ENCODE results near the gene MBLAC1. TPM values are rescaled to one million over a fixed set of nuclear protein-coding genes. Genes with fewer than 3 reads are reported as not detected.

Gene MBLAC1
- total RNA-seq, 1 experiment from 2014 or later = 1.2 TPM

DNA sequence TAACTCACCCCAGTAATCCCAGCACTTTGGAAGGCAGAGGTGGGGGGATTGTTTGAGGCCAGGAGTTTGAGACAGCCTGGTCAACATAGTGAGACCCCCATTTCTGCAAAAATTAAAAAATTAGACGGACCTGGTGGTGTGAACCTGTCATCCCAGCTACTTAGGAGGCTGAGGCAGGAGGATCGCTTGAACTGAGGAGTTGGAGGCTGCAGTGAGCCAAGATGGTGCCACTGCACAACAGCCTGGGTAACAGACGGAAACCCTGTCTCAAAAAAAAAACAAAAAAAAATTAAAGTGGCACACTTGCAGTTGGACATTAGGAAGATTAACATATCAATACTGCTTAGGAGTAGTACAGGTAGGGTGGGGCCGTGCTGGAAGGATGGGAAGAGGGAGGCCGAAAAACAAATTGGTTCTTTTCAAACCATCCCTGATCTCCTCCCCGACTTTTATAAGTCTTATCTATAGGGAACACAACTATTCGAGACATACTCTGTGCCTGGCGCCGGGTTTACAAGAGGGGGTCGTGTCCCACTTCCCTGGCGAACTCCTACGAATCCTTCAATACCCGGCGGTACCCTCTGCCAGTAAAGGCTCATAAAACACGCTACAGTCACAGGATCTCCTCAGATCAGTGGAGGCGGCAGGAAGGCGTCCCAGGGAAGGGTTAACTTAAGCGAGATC lies 8.2 kb upstream of the MBLAC1 start:
- peaks cover 20% of the 10 kb centered on the region for H3K36me3 Mint-ChIP-seq (ENCODE audit: insufficient read depth, unreplicated experiment)
- CTCF ChIA-PET = interaction anchor here (0.7 kb wide), 1 partner anchor 256 kb away, joined by 3 read pairs; no protein-coding TSS in a partner anchor
- TF ChIP-seq CTCF (IDR thresholded peaks at IDR 0.05; ENCODE audit: unreplicated experiment) = no peak
- BruUV-seq (replicated peaks) = TSS peak; percentile 57
- no peaks in the 10 kb centered on the region for H3K27me3 Mint-ChIP-seq (ENCODE audit: unreplicated experiment)
- H3K4me1 Mint-ChIP-seq (ENCODE audit: low read depth, unreplicated experiment) = peaks cover 8% of the 10 kb centered on the region
- H3K27ac Mint-ChIP-seq (ENCODE audit: unreplicated experiment) = peak overlapping the region; percentile 90
- no peaks in the 10 kb centered on the region for H3K9me3 Mint-ChIP-seq (ENCODE audit: low read depth, unreplicated experiment)
- DNase-seq = no peak
- H3K4me3 Mint-ChIP-seq (ENCODE audit: low read depth, unreplicated experiment) = peak overlapping the region; percentile 96
- intact Hi-C loops (cut with micrococcal nuclease; ENCODE audit: unreplicated experiment) = no loop called here

DNA sequence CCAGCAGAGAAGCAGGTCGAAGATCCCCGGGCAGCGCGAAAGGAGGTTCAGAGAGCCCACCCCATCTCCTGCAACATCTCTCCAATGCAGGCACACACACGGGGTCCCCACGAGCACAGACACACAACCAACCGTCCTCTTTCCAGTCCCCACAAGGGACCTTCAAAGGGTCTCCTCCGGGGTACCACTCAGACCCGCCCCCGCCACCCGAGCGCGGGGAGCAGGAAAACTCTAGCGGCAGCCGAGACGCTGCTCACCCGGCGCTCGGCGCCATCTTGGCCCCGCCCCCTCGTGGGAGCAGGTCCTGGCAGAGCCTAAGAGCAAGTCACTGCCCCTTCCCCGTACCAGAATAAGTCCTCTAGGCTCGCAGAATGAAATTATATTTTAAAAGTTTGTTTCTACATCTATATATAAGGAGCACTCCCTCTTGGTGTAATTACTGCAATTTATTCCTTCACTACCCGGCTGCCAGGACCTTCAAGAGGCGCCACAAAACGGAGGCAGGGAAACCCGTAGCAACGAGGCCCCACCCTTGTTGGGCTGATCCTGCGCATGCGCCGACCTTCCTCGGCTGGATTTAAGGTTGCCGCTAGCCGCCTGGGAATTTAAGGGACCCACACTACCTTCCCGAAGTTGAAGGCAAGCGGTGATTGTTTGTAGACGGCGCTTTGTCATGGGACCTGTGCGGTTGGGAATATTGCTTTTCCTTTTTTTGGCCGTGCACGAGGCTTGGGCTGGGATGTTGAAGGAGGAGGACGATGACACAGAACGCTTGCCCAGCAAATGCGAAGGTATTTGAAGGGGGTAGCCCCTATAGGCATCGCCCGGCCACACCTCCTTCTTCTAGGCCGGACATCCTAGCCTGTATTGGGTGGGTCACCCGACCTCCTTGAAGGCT lies 7.4 kb upstream of the MBLAC1 start, which contains the start of the genes CNPY4 and TAF6:
TSS of gene CNPY4 (plus strand) at position 563 of the 898 bp plus-strand sequence. CDS start at position 674, 111 bp downstream.
TSS of gene TAF6 (minus strand) at position 287 of the 898 bp plus-strand sequence. CDS start 5,149 bp downstream, outside the sequence.
- H3K4me1 Mint-ChIP-seq (ENCODE audit: low read depth, unreplicated experiment) = peaks cover 8% of the 10 kb centered on the region
- intact Hi-C loops (cut with micrococcal nuclease; ENCODE audit: unreplicated experiment) = no loop called here

DNA sequence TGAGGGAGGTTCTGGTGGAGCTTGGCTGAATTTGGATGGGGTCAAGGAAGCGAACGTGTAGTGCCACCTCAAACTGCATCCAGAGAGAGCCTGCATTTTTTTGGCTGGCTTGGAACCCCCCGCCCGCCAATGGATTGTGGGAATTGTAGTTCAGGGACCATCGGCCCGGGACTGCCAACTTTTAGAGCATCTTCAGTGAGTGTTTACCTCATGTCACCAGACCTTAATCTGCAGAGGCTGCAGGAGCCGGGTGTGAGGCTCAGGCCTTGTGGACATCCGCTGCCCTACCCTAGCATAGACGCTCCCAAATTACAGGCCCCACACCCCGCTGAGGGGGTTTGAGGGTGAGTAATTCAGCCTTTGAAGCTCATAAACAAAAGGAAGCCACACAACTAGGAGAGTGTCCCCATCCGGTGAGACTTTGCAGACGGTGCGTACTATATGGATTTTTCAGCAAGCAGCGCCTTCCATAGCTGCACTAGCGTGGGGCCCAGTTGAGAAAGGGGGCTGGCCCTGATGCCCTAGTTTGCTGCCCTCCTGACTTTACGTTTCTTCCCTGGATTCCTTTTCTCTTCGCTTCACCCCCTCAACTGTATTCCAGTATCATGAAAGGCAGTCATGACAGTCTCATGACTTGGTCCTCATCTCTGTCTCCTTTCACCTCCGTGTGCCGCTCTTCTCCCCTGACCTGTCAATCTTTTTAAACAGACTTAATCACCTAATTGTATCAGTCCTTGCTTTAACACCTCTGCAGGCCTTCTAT lies 6.6 kb upstream of the MBLAC1 start:
- Mint-ChIP-seq H3K4me3 (ENCODE audit: low read depth, unreplicated experiment) (peak overlapping the region; percentile 96), H3K9me3 (ENCODE audit: low read depth, unreplicated experiment) (no peaks in the 10 kb centered on the region), H3K27me3 (ENCODE audit: unreplicated experiment) (no peaks in the 10 kb centered on the region), H3K4me1 (ENCODE audit: low read depth, unreplicated experiment) (peaks cover 8% of the 10 kb centered on the region), H3K36me3 (ENCODE audit: insufficient read depth, unreplicated experiment) (peaks cover 20% of the 10 kb centered on the region), H3K27ac (ENCODE audit: unreplicated experiment) (no peak overlapping the region)
- no TSS peak for BruUV-seq (replicated peaks)
- TF ChIP-seq CTCF (IDR thresholded peaks at IDR 0.05; ENCODE audit: unreplicated experiment) = no peak
- CTCF ChIA-PET = interaction anchor here (0.6 kb wide), 1 partner anchor 38 kb away, joined by 3 read pairs; no protein-coding TSS in a partner anchor
- peak; percentile 37 for DNase-seq
- intact Hi-C loops (cut with micrococcal nuclease; ENCODE audit: unreplicated experiment) = no loop called here

More for the DNA sequence above, 7.4 kb upstream of the MBLAC1 start, which contains the start of the genes CNPY4 and TAF6:
- DNase-seq = peak; percentile 88
- no TSS peak for BruUV-seq (replicated peaks)
- Mint-ChIP-seq H3K36me3 (ENCODE audit: insufficient read depth, unreplicated experiment) (peaks cover 20% of the 10 kb centered on the region), H3K27ac (ENCODE audit: unreplicated experiment) (peak within 1 kb of the TSS; percentile 90), H3K9me3 (ENCODE audit: low read depth, unreplicated experiment) (no peaks in the 10 kb centered on the region), H3K4me3 (ENCODE audit: low read depth, unreplicated experiment) (peak within 1 kb of the TSS; percentile 96), H3K27me3 (ENCODE audit: unreplicated experiment) (no peaks in the 10 kb centered on the region)
- no peak for TF ChIP-seq CTCF (IDR thresholded peaks at IDR 0.05; ENCODE audit: unreplicated experiment)
- CTCF ChIA-PET = interaction anchor here (0.6 kb wide), 1 partner anchor 37 kb away, joined by 3 read pairs; no protein-coding TSS in a partner anchor

DNA sequence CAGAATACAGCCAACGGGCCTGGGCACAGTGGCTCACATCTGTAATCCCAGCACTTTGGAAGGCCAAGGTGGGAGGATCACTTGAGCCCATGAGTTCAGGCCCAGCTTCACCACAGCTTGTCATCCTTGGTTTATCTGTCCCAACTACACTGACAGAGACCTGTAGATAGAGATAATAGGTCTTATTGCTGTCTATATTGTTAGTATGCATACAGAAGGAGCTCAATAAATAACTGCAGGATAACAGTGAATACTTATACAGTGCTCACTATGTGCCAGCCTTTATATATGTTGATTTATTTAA lies 6.1 kb upstream of the MBLAC1 start:
- peaks cover 24% of the 10 kb centered on the region for H3K36me3 Mint-ChIP-seq (ENCODE audit: insufficient read depth, unreplicated experiment)
- H3K4me3 Mint-ChIP-seq (ENCODE audit: low read depth, unreplicated experiment) = peak overlapping the region; percentile 96
- CTCF ChIA-PET = no interaction called here
- no TSS peak for BruUV-seq (replicated peaks)
- no peak for TF ChIP-seq CTCF (IDR thresholded peaks at IDR 0.05; ENCODE audit: unreplicated experiment)
- no peak overlapping the region for H3K27ac Mint-ChIP-seq (ENCODE audit: unreplicated experiment)
- H3K9me3 Mint-ChIP-seq (ENCODE audit: low read depth, unreplicated experiment) = no peaks in the 10 kb centered on the region
- H3K4me1 Mint-ChIP-seq (ENCODE audit: low read depth, unreplicated experiment) = peaks cover 8% of the 10 kb centered on the region
- no peak for DNase-seq
- no peaks in the 10 kb centered on the region for H3K27me3 Mint-ChIP-seq (ENCODE audit: unreplicated experiment)
- intact Hi-C loops (cut with micrococcal nuclease; ENCODE audit: unreplicated experiment) = no loop called here
